GM21825 (cell line): ENCODE measurements around the gene GRID1.

Source experiments
- ATAC-seq: cut with Tn5 transposase; IDR thresholded peaks from one replicate; pipeline ENCODE4 v1.9.1; 2021; ENCODE audit warnings: mild to moderate bottlenecking, moderate library complexity; ENCODE audit not compliant: unreplicated experiment

The GRID1 gene

GRCh38 chr10:86316990-86317389 lies 49.6 kb downstream of the GRID1 start:
- ATAC-seq = no peak

GRCh38 chr10:86316274-86316835 lies 50.2 kb downstream of the GRID1 start:
- no peak for ATAC-seq

GRCh38 chr10:86315549-86315942 lies 51.0 kb downstream of the GRID1 start:
- no peak for ATAC-seq

- no peak for ATAC-seq
These were observed 51.7 kb downstream of the GRID1 start for GRCh38 chr10:86314616-86315548.

GRCh38 chr10:86313621-86314041 lies 53.0 kb downstream of the GRID1 start:
- no peak for ATAC-seq

- no peak for ATAC-seq
These were observed 53.8 kb downstream of the GRID1 start for GRCh38 chr10:86312701-86313270.

- ATAC-seq = no peak
These were observed 54.7 kb downstream of the GRID1 start for GRCh38 chr10:86311906-86312305.

- no peak for ATAC-seq
These were observed 55.4 kb downstream of the GRID1 start for GRCh38 chr10:86311190-86311589.

- no peak for ATAC-seq
These were observed 55.9 kb downstream of the GRID1 start for GRCh38 chr10:86310702-86311101.

- ATAC-seq = no peak
These were observed 56.3 kb downstream of the GRID1 start for GRCh38 chr10:86310291-86310690.

GRCh38 chr10:86308056-86308455 lies 58.5 kb downstream of the GRID1 start:
- ATAC-seq = no peak

- ATAC-seq = no peak
These were observed 59.8 kb downstream of the GRID1 start for GRCh38 chr10:86306628-86307278.

GRCh38 chr10:86305521-86305920 lies 61.1 kb downstream of the GRID1 start:
- no peak for ATAC-seq

- ATAC-seq = no peak
These were observed 62.2 kb downstream of the GRID1 start for GRCh38 chr10:86304436-86304835.

- ATAC-seq = no peak
These were observed 63.0 kb downstream of the GRID1 start for GRCh38 chr10:86303626-86304025.

- no peak for ATAC-seq
These were observed 64.6 kb downstream of the GRID1 start for GRCh38 chr10:86301971-86302370.

- no peak for ATAC-seq
These were observed 65.4 kb downstream of the GRID1 start for GRCh38 chr10:86300931-86301830.

- no peak for ATAC-seq
These were observed 66.1 kb downstream of the GRID1 start for GRCh38 chr10:86300399-86300925.

- ATAC-seq = no peak
These were observed 67.0 kb downstream of the GRID1 start for GRCh38 chr10:86299562-86299961.

- no peak for ATAC-seq
These were observed 68.0 kb downstream of the GRID1 start for GRCh38 chr10:86298501-86299001.
